Glomerular visceral epithelial cell (primary cell): ENCODE measurements around the gene KCNA5.

Source experiments
- DNase-seq: peaks from one replicate; pipeline ENCODE4 v3.0.0-alpha.2; 2016; ENCODE audit errors: extremely low spot score

The KCNA5 gene

GRCh38 chr12:5043589-5044419, at the start of gene KCNA5:
Gene KCNA5 (plus strand): TSS chr12:5043879. CDS start chr12:5044148, 269 bp downstream.
- DNase-seq = no peak

- DNase-seq = no peak
These were observed 49.1 kb upstream of the KCNA5 start for GRCh38 chr12:4994622-4995021.

- DNase-seq = no peak
These were observed 47.0 kb upstream of the KCNA5 start for GRCh38 chr12:4996714-4997113.

- peak; percentile 70 for DNase-seq
These were observed 45.7 kb upstream of the KCNA5 start for GRCh38 chr12:4997939-4998338.

- no peak for DNase-seq
These were observed 43.5 kb upstream of the KCNA5 start for GRCh38 chr12:5000204-5000603.

- DNase-seq = no peak
These were observed 42.9 kb upstream of the KCNA5 start for GRCh38 chr12:5000658-5001385.

GRCh38 chr12:5003025-5003666, 40.5 kb upstream of the KCNA5 start:
- DNase-seq = peak; percentile 55

GRCh38 chr12:5008661-5009060, 35.0 kb upstream of the KCNA5 start:
- DNase-seq = no peak

GRCh38 chr12:5010151-5010550, 33.5 kb upstream of the KCNA5 start:
- no peak for DNase-seq

GRCh38 chr12:5012337-5012736, 31.3 kb upstream of the KCNA5 start:
- no peak for DNase-seq

- no peak for DNase-seq
These were observed 30.4 kb upstream of the KCNA5 start for GRCh38 chr12:5013266-5013730.

GRCh38 chr12:5014269-5014668, 29.4 kb upstream of the KCNA5 start:
- DNase-seq = no peak

- no peak for DNase-seq
These were observed 27.8 kb upstream of the KCNA5 start for GRCh38 chr12:5015711-5016492.

- DNase-seq = no peak
These were observed 27.2 kb upstream of the KCNA5 start for GRCh38 chr12:5016526-5016925.

GRCh38 chr12:5017638-5018348, 25.9 kb upstream of the KCNA5 start:
- no peak for DNase-seq

GRCh38 chr12:5018677-5019076, 25.0 kb upstream of the KCNA5 start:
- DNase-seq = no peak

GRCh38 chr12:5022025-5022424, 21.7 kb upstream of the KCNA5 start:
- no peak for DNase-seq

GRCh38 chr12:5022465-5023061, 21.1 kb upstream of the KCNA5 start:
- DNase-seq = peak; percentile 55

GRCh38 chr12:5023842-5024241, 19.8 kb upstream of the KCNA5 start:
- no peak for DNase-seq

GRCh38 chr12:5026342-5026938, 17.2 kb upstream of the KCNA5 start:
- peak; percentile 63 for DNase-seq
